ENCODE measurements around the gene SLC2A1. TPM values are rescaled to one million over a fixed set of nuclear protein-coding genes. Genes with fewer than 3 reads are reported as not detected.

Gene SLC2A1
- total and polyA plus RNA-seq, 9 of the 15 experiments (the other 6 are each of a cell fraction or from before 2014, with no cell fraction given) = 12.6 to 153 (median 48.0) TPM

DNA sequence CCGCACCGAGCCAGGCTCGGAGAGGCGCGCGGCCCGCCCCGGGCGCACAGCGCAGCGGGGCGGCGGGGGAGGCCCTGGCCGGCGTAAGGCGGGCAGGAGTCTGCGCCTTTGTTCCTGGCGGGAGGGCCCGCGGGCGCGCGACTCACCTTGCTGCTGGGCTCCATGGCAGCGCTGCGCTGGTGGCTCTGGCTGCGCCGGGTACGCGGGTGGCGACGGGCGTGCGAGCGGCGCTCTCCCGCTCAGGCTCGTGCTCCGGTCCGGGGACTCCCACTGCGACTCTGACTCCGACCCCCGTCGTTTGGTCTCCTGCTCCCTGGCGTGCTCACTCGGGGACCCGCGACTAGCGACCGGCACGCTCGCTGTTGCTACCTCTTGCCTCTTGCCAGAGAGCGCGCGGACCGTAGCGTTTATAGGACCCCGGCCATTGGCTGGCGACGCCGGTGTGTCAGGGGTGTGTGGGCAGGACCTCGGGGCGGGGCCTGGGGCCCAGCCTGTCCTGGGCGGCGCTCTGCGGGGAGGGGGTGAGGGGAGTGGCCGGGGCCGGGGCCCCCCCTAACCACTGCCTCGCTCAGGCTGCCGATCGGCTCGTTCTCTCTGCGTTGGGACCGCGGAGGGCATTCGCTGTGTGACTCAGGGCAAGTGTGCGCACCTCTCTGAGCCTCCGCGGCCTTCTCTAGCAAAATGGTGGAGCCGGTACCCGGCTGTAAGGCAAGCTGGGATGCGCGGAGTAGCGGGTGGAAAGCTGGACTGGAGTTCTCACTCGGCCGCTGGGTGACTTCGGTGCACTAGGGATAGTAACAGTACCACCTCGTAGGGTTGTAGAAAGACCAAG lies at the start of gene SLC2A1 (continued):
- TF ChIP-seq, protein P1, sequence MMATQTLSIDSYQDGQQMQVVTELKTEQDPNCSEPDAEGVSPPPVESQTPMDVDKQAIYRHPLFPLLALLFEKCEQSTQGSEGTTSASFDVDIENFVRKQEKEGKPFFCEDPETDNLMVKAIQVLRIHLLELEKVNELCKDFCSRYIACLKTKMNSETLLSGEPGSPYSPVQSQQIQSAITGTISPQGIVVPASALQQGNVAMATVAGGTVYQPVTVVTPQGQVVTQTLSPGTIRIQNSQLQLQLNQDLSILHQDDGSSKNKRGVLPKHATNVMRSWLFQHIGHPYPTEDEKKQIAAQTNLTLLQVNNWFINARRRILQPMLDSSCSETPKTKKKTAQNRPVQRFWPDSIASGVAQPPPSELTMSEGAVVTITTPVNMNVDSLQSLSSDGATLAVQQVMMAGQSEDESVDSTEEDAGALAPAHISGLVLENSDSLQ (IDR thresholded peaks at IDR 0.05) = peak; percentile 17; the same call in 1 of the 2 replicates
- TF ChIP-seq KLF10 (CRISPR knock-in tag; IDR thresholded peaks at IDR 0.05) = no peak
- TF ChIP-seq ZNF318 (IDR thresholded peaks at IDR 0.05; ENCODE audit: borderline replicate concordance in 1 of 2, low read depth in 1 of 2) = no peak
- TF ChIP-seq, protein P2, sequence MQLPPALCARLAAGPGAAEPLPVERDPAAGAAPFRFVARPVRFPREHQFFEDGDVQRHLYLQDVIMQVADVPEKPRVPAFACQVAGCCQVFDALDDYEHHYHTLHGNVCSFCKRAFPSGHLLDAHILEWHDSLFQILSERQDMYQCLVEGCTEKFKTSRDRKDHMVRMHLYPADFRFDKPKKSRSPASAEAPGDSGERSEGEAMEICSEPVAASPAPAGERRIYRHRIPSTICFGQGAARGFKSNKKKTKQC (CRISPR knock-in tag; IDR thresholded peaks at IDR 0.05) = peak; percentile 46; the same call in 1 of the 2 replicates
- TF ChIP-seq SMAD4 (CRISPR knock-in tag; conservative IDR thresholded peaks at IDR 0.05) = no peak; the same call in 1 of the 2 replicates
- TF ChIP-seq ZNF212 (CRISPR knock-in tag; IDR thresholded peaks at IDR 0.05) = no peak
- peak; percentile 84; the same call in 1 of the 2 replicates for TF ChIP-seq THAP12 (CRISPR knock-in tag; IDR thresholded peaks at IDR 0.05)
- no peak; a peak in 1 of 4 replicates for TF ChIP-seq TBL1XR1 (IDR thresholded peaks at IDR 0.05; ENCODE audit: low read length in 2 of 2)
- TF ChIP-seq NR2C2 (CRISPR knock-in tag; IDR thresholded peaks at IDR 0.05) = peak; percentile 67
- TF ChIP-seq NR2C2 (tag; IDR thresholded peaks at IDR 0.05) = peak; percentile 70
- no peak for TF ChIP-seq NR2C1 (IDR thresholded peaks at IDR 0.05)
- no peak for TF ChIP-seq NR2C1 (tag; IDR thresholded peaks at IDR 0.05)
- TF ChIP-seq NFATC3 (IDR thresholded peaks at IDR 0.05) = no peak
